ENCODE results near the gene LRRC74A. TPM values are rescaled to one million over a fixed set of nuclear protein-coding genes. Genes with fewer than 3 reads are reported as not detected.

The LRRC74A gene
- total RNA-seq, 2 donors from 2014 or later, result not detected

DNA sequence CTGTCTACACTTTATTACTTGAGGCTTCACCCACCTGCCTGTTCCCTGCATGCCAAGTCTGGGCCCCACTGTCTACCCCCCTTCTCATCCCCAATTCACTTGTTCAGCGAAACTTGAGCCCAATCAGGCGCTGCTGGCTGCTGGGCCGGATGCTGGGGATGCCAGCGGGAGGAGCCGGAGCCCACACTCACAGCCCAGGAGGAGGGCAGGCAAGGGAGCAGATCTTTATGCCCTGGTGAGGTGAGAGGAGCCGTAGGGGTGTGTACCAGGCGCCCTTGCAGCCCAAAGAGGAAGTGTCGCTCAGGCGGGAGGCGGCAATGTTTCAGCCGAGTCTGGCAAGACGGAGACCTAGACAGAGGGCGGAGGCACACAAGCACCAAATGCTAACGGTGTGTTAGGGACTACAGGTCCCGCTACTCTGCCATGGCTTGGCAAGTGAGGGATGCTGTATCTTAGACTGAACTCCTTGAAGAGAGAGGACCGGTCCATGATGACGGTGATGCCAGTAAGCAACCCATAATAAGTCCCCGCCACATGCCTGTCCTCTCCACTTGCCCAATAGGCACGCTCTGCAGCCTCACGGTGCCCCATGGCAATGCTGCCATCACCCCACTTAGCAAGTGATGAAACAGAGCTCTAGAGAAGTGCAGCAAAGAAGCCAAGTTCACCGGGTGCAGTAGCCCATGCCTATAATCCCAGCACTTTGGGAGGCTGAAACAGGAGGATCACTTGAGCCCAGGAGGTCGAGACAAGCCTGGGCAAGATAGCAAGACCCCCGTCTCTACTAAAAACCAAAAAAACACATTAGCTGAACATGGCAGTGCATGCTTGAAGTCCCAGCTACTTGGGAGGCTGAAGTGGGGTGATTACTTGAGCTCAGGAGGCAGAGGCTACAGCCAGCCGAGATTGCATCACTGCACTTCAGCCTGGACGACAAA is 41.6 kb downstream of the LRRC74A start:
- H3K27me3 ChIP-seq (replicated peaks; ENCODE audit: insufficient read depth), result no peaks in the 10 kb centered on the region
- H3K9me3 ChIP-seq, result no peaks in the 10 kb centered on the region
- H3K36me3 ChIP-seq, result no peaks in the 10 kb centered on the region
- TF ChIP-seq, protein P1, sequence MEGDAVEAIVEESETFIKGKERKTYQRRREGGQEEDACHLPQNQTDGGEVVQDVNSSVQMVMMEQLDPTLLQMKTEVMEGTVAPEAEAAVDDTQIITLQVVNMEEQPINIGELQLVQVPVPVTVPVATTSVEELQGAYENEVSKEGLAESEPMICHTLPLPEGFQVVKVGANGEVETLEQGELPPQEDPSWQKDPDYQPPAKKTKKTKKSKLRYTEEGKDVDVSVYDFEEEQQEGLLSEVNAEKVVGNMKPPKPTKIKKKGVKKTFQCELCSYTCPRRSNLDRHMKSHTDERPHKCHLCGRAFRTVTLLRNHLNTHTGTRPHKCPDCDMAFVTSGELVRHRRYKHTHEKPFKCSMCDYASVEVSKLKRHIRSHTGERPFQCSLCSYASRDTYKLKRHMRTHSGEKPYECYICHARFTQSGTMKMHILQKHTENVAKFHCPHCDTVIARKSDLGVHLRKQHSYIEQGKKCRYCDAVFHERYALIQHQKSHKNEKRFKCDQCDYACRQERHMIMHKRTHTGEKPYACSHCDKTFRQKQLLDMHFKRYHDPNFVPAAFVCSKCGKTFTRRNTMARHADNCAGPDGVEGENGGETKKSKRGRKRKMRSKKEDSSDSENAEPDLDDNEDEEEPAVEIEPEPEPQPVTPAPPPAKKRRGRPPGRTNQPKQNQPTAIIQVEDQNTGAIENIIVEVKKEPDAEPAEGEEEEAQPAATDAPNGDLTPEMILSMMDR (IDR thresholded peaks at IDR 0.05), result no peak
- H3K27ac ChIP-seq, result no peak overlapping the region
- no peak for ATAC-seq (ENCODE audit: insufficient number of reproducible peaks, low FRiP score, low read depth)
- DNase-seq (ENCODE audit: low spot score), result no peak
- peaks cover 0 to 3% of the 10 kb centered on the region in 2 donors for H3K4me1 ChIP-seq (ENCODE audit: control insufficient read depth in 1 of 2, low read depth in 2 of 2)
- no peak overlapping the region for H3K4me3 ChIP-seq

DNA sequence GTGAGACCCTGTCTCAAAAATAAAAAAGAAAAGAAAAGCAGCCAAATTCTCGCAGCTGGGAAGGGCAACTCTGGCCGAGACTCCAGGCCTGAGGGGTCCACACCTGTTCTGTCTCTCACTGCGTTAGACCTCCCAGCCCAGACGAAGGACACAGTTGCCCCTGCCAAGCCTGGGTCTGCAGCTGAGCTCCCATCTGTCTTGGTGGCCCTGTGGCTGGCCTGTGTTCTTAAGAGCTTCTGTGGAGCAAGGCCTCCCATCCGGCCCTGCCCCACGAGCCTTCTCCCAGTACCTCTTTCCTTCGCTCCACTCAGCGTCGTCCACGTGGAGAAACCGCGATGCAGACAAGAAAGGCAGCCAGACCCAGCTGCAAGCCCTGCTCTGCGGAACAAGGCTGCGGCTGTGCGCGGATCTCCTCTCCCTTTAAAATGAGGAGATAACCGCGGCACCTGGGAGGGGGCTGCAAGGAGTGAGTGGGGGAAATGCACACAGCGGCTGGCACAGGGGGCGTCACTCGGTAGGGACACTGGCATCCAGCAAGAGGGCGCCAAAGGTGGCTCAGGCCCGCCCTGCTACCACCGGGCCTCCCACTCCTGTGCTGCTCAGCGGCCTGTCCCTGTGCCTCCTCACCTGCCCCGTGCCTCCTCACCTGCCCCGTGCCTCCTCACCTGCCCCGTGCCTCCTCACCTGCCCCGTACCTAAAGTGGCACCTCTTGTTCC is 42.4 kb downstream of the LRRC74A start:
- Histone ChIP-seq H3K27me3 (replicated peaks; ENCODE audit: insufficient read depth) (no peaks in the 10 kb centered on the region), H3K4me1 (ENCODE audit: control insufficient read depth in 1 of 2, low read depth in 2 of 2) (peaks cover 0 to 3% of the 10 kb centered on the region in 2 donors), H3K27ac (no peak overlapping the region), H3K4me3 (no peak overlapping the region), H3K9me3 (no peaks in the 10 kb centered on the region), H3K36me3 (no peaks in the 10 kb centered on the region)
- no peak for ATAC-seq (ENCODE audit: insufficient number of reproducible peaks, low FRiP score, low read depth)
- DNase-seq (ENCODE audit: low spot score), result no peak
- TF ChIP-seq, protein P1 (IDR thresholded peaks at IDR 0.05), result no peak

DNA sequence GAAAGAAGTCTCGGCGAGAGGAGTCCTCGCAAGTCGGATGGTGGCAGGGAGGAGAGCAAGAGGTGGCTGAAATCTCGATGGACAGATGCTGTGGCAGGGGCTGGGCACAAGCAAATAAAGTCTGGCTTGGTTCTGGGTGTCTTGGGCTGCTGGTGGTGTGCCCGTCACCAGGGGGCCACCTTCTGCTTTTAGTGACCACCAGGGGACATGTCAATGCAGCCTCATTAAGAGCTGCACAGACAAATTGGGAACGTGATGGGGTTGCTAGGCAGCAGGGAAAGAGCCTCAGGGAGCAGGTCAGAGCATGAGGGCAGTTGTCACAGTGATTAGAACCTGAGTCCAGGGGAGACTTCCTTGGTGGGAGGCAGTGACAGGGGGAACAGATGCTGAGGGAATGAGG is 44.0 kb downstream of the LRRC74A start:
- Histone ChIP-seq H3K4me1 (ENCODE audit: control insufficient read depth in 1 of 2, low read depth in 2 of 2) (peaks cover 0 to 3% of the 10 kb centered on the region in 2 donors), H3K36me3 (no peaks in the 10 kb centered on the region), H3K27ac (no peak overlapping the region), H3K27me3 (replicated peaks; ENCODE audit: insufficient read depth) (no peaks in the 10 kb centered on the region), H3K4me3 (no peak overlapping the region), H3K9me3 (no peaks in the 10 kb centered on the region)
- TF ChIP-seq, protein P1 (IDR thresholded peaks at IDR 0.05), result no peak
- DNase-seq (ENCODE audit: low spot score) (no peak), ATAC-seq (ENCODE audit: insufficient number of reproducible peaks, low FRiP score, low read depth) (no peak)

DNA sequence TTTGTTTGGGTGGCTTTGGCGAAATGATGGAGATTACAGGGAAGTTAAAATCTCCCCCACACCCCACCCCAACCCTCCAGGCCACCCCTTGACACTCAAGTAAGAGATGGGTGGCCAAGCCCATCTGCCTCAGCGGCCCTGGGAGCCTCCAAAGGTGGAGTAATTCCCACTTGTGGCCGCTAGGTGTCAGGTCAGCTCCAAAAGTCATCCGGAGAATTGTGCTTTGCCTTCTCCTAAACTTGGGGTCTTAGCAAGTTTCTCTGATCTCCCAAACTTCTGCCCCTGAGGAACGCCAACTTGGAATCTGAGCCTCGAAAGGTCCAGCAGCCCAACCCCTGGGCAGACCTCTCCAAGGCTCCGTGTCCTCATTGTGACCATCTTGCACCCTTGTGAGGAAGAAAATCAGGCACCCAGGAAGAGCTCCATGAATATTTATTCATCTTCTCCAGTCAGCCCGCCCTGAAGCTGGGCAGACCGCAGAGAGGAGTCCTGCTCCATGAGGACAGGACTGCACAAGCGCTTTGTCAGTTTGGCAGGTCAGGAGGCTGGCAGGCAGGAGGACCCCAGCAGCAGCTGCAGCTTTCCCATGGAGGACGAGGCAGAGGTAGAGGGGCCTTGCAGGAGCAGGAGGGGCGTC is 46.7 kb downstream of the LRRC74A start:
- Histone ChIP-seq H3K27ac (no peak overlapping the region), H3K4me1 (ENCODE audit: control insufficient read depth in 1 of 2, low read depth in 2 of 2) (peaks cover 0 to 2% of the 10 kb centered on the region in 2 donors), H3K4me3 (no peak overlapping the region), H3K36me3 (no peaks in the 10 kb centered on the region), H3K27me3 (replicated peaks; ENCODE audit: insufficient read depth) (no peaks in the 10 kb centered on the region), H3K9me3 (no peaks in the 10 kb centered on the region)
- ATAC-seq (ENCODE audit: insufficient number of reproducible peaks, low FRiP score, low read depth), result no peak
- DNase-seq (ENCODE audit: low spot score), result no peak
- TF ChIP-seq, protein P1 (IDR thresholded peaks at IDR 0.05), result peak; percentile 93

DNA sequence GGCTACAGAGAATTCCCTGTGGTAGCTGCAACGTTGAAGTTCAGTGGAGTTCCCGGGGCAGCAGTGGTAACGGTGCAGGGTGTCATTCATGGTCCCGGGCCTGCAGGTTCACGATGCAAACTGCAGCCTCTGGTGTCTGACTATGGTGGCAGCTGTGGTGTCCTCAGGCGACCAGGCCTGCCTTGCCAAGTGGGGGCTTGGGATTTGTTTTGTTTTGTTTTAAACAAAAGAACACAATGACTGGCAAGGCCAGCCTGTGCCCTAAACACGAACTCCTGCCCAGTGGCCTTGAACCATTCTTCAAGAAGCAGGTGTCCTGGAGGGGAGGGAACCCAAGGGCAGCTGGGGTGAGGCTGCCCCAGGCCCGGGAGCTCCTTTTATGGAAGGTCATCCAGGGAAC is 48.5 kb downstream of the LRRC74A start:
- Histone ChIP-seq H3K36me3 (no peaks in the 10 kb centered on the region), H3K27ac (no peak overlapping the region), H3K27me3 (replicated peaks; ENCODE audit: insufficient read depth) (no peaks in the 10 kb centered on the region), H3K4me1 (ENCODE audit: control insufficient read depth in 1 of 2, low read depth in 2 of 2) (no peaks in the 10 kb centered on the region), H3K9me3 (no peaks in the 10 kb centered on the region), H3K4me3 (no peak overlapping the region)
- no peak for ATAC-seq (ENCODE audit: insufficient number of reproducible peaks, low FRiP score, low read depth)
- TF ChIP-seq, protein P1 (IDR thresholded peaks at IDR 0.05), result no peak
- DNase-seq (ENCODE audit: low spot score), result no peak

Data from thoracic aorta (tissue), 2 donors.